Activated T-cell treated with anti-CD3 and anti-CD28 coated beads, Interleukin-2, amount 50 U/mL, for 4 hours (primary cell): Measurements from ENCODE around the gene CA9. TPM values are rescaled to one million over a fixed set of nuclear protein-coding genes. Genes with fewer than 3 reads are reported as not detected.
"Not testable (repeated sequence)": the region's sequence is repeated elsewhere in the genome, so short reads cannot be mapped to it uniquely, and the experiment has no call there.

Experiments used
- ATAC-seq, 2 donors: fragments of 200-7000 bp; cut with Tn5 transposase; one replicate each; pipeline ENCODE4 v1.10.0; 2021
- DNase-seq: peaks from one replicate; pipeline ENCODE4 v3.0.0-alpha.2; 2020
- H3K27me3 Mint-ChIP-seq: one replicate; pipeline ENCODE4 v1.8.0; 2021; ENCODE audit warnings: low read depth, mixed read lengths
- H3K36me3 Mint-ChIP-seq: one replicate; pipeline ENCODE4 v1.8.0; 2022; ENCODE audit warnings: mixed read lengths; ENCODE audit not compliant: insufficient read depth
- H3K4me1 Mint-ChIP-seq: one replicate; pipeline ENCODE4 v1.8.0; 2021; ENCODE audit warnings: low read depth, mixed read lengths
- H3K4me3 Mint-ChIP-seq: one replicate; pipeline ENCODE4 v1.8.0; 2021; ENCODE audit warnings: mild to moderate bottlenecking, moderate library complexity, mixed read lengths
- H3K9me3 Mint-ChIP-seq: one replicate; pipeline ENCODE4 v1.8.0; 2021; ENCODE audit warnings: mixed read lengths
- total RNA-seq, 3 donors: library from RNA; stranded (reverse); gene quantifications; one replicate each; pipeline ENCODE4 v1.2.1, GENCODE V29; 2021

CA9 gene
- total RNA-seq, 3 donors from 2014 or later: 0.24 to 0.46 TPM; not detected in 1

- peak overlapping the region; percentile 95 for H3K4me3 Mint-ChIP-seq
- H3K36me3 Mint-ChIP-seq: not testable (repeated sequence)
Observed at GRCh38 chr9:35645736-35646135, 28.0 kb upstream of the CA9 start.

DNA sequence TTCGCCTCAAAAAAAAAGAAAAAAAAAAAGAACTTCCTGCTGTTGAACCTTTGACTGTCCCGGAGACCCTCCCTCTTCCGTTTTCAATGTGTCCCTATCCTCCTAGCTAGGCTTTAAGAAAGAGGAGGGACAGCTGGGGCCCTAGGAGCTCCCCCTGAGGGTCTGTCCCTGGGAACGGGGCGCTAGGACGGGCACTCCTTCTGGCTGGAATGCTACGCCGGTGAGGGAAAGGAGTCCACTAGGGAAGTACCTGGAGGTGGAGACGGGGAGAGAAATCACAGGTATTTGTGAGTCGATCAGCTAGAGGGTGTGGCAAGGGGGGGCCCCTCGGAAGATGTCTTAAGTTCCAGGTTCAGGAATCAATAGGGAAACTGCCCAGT, 27.6 kb upstream of the CA9 start:
- ATAC-seq (no peak), DNase-seq (no peak)
- Mint-ChIP-seq H3K36me3 (no peaks in the 10 kb centered on the region), H3K4me1 (peaks cover 64% of the 10 kb centered on the region), H3K4me3 (peak overlapping the region; percentile 95), H3K27me3 (no peaks in the 10 kb centered on the region), H3K9me3 (no peaks in the 10 kb centered on the region)

More at GRCh38 chr9:35645736-35646135, 28.0 kb upstream of the CA9 start:
- H3K9me3 Mint-ChIP-seq, ATAC-seq, DNase-seq, H3K27me3 Mint-ChIP-seq: not testable (repeated sequence)
- H3K4me1 Mint-ChIP-seq: peaks cover 63% of the 10 kb centered on the region

- peak overlapping the region; percentile 95 for H3K4me3 Mint-ChIP-seq
- DNase-seq (peak; percentile 87), ATAC-seq (peak; percentile 88 to 90)
- peaks cover 65% of the 10 kb centered on the region for H3K4me1 Mint-ChIP-seq
- no peaks in the 10 kb centered on the region for H3K9me3 Mint-ChIP-seq
- H3K27me3 Mint-ChIP-seq: no peaks in the 10 kb centered on the region
- H3K36me3 Mint-ChIP-seq: no peaks in the 10 kb centered on the region
Observed at GRCh38 chr9:35646533-35647265, 27.0 kb upstream of the CA9 start.

GRCh38 chr9:35649431-35650340, 24.0 kb upstream of the CA9 start:
- peak; percentile 5 to 15 for ATAC-seq
- H3K27me3 Mint-ChIP-seq: no peaks in the 10 kb centered on the region
- H3K9me3 Mint-ChIP-seq: no peaks in the 10 kb centered on the region
- H3K36me3 Mint-ChIP-seq: no peaks in the 10 kb centered on the region
- H3K4me1 Mint-ChIP-seq: peaks cover 66% of the 10 kb centered on the region
- DNase-seq: peak; percentile 42
- peak overlapping the region; percentile 84 for H3K4me3 Mint-ChIP-seq

DNA sequence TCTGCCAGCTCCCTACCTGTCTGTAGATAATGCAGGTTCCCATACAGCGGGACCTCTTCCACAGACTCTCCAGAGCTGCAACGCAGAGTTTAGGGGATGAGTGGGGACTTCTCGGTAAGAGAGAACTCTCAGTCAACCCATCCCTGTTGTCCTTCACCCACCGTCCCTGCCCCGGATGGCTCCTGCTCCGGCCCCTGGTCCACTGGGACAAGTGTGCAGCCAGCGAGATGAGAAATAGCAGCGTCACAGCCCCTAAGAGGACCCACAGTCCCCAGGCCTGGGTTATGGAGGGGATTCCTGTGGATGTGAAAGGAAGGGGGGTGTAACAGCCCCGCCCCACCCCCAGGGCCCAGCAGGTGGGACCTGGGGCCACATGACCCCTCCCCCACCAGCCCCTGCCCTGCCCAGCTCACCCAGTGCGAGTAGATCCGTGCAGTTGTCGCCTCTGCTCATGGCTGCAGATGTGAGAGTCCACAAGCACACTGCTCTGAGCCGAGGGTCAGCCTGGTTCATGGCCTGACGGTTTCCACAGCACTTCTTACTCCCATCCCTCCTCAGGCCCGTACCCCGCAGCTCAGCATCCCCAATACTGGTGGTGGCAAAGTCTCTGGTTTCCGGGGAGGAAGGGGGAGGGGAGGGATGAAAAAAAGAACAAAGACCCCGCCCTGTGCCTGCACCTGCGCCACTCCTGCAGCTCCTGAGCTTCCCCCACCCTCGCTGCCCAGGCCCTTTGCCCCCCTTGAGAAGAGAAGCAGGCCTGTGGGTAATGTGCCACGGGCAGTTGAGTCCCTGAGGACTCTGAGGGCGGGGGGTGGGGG, 23.2 kb upstream of the CA9 start, which contains the start of gene SIT1:
SIT1 (minus strand) TSS at position 591 of the 818 bp plus-strand sequence; CDS start at position 513, 78 bp downstream.
- Mint-ChIP-seq H3K4me3 (peak within 1 kb of the TSS; percentile 84), H3K9me3 (no peaks in the 10 kb centered on the region), H3K27me3 (no peaks in the 10 kb centered on the region), H3K36me3 (no peaks in the 10 kb centered on the region), H3K4me1 (peaks cover 60% of the 10 kb centered on the region)
- DNase-seq (no peak), ATAC-seq (peak in 1 of 2 donors; percentile 1)

DNA sequence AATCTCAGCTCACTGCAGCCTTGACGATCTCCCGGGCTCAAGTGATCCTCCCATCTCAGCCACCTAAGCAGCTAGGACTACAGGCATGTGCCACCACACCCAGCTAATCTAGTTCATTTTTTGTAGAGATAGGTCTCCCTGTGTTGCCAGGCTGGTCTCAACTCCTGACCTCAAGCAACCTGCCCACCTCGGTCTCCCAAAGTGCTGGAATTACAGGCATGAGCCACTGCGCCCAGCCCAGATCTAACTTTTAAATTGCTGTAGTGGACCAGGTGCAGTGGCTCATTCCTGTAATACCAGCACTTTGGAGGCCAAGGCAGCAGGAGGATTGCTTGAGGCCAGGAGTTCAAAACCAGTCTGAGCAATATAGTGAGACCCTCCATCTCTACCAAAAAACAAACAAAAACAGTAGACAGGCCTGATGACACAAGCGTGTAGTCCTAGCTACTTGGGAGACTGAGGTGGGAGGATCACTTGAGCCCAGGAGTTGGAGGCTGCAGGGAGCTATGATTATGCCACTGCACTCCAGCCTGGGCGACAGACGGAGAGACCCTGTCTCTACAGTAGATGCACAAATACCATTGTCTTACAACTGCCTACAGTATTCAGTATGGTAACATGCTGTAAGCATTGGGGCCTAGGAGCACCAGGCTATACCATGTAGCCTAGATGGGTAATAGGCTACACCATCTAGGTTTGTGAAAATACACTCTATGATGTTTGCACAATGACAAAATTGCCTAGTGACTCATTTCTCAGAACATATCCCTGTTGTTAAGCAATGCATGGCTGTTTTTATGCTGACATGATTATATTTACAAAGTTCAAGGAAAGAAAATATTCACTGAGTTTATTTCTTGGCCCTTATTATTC, 21.5 kb upstream of the CA9 start:
- Mint-ChIP-seq H3K27me3 (no peaks in the 10 kb centered on the region), H3K36me3 (no peaks in the 10 kb centered on the region), H3K9me3 (no peaks in the 10 kb centered on the region), H3K4me1 (peaks cover 59% of the 10 kb centered on the region), H3K4me3 (no peak overlapping the region)
- DNase-seq: no peak
- no peak for ATAC-seq

- peaks cover 1% of the 10 kb centered on the region for H3K27me3 Mint-ChIP-seq
- peaks cover 59% of the 10 kb centered on the region for H3K4me1 Mint-ChIP-seq
- peaks cover under 1% of the 10 kb centered on the region for H3K36me3 Mint-ChIP-seq
- peaks cover under 1% of the 10 kb centered on the region for H3K9me3 Mint-ChIP-seq
- DNase-seq (no peak), ATAC-seq (no peak)
- H3K4me3 Mint-ChIP-seq: no peak overlapping the region
Observed at GRCh38 chr9:35652829-35653209, 20.9 kb upstream of the CA9 start.

GRCh38 chr9:35653611-35654010, 20.1 kb upstream of the CA9 start:
- peaks cover 2% of the 10 kb centered on the region for H3K36me3 Mint-ChIP-seq
- no peak overlapping the region for H3K4me3 Mint-ChIP-seq
- peaks cover 3% of the 10 kb centered on the region for H3K27me3 Mint-ChIP-seq
- H3K9me3 Mint-ChIP-seq: peaks cover 3% of the 10 kb centered on the region
- DNase-seq (no peak), ATAC-seq (no peak)
- peaks cover 53% of the 10 kb centered on the region for H3K4me1 Mint-ChIP-seq

DNA sequence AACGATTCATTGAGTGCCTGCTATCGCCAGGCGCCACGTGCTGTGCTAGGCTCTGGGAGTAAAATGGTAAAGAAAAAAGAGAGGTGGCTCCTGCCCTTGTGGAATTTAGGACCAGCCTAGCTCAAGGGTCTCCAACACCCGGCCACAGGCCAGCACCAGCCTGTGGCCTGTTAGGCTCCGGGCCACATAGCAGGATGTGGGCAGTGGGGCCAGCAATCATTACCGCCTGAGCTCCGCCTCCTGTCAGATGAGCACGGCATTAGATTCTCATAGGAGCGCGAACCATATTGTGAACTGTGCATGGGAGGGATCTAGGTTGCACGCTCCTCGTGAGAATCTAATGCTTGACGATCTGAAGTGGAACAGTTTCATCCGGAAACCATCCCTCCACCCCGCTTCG, 17.4 kb upstream of the CA9 start:
- Mint-ChIP-seq H3K27me3 (peaks cover 3% of the 10 kb centered on the region), H3K36me3 (peaks cover 8% of the 10 kb centered on the region), H3K4me3 (peak overlapping the region; percentile 87), H3K4me1 (peaks cover 59% of the 10 kb centered on the region), H3K9me3 (peaks cover 3% of the 10 kb centered on the region)
- DNase-seq (no peak), ATAC-seq (no peak)

DNA sequence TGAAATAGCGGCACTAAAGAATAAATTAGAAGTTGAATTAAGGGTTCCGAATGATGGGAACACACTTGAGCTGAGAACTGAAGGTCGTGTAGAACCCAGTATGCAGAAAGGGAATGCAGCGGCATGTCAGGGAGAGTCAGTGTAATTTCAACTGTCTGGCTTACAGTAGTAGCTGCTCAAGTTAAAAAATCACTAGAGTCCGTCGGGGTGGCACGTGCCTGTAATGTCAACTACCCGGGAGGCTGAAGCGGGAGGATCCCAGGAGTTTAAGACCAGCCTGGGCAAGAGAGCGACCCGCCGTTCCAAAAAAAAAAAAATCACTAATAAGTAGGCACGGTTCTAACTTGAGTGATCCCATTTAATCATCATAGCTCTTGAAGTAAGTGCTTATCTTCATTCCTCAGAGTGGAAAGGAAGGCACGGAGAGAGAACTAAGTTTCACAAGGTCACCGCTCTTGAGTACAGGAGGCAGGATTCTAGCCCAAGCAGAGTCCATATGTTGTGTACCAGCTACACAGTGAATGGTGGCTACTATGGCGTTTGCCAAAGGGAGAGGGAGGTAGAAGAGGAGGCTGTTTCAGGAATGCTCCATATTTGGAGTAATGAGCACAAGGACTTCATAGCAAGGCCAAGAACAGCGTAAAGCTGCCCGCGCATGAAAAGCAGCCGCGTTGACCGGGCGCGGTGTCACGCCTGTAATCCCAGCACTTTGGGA, 16.7 kb upstream of the CA9 start:
- H3K4me1 Mint-ChIP-seq: peaks cover 57% of the 10 kb centered on the region
- DNase-seq (no peak), ATAC-seq (peak in 1 of 2 donors; percentile 4)
- peaks cover 3% of the 10 kb centered on the region for H3K27me3 Mint-ChIP-seq
- peak overlapping the region; percentile 87 for H3K4me3 Mint-ChIP-seq
- H3K36me3 Mint-ChIP-seq: peaks cover 10% of the 10 kb centered on the region
- peaks cover 3% of the 10 kb centered on the region for H3K9me3 Mint-ChIP-seq

DNA sequence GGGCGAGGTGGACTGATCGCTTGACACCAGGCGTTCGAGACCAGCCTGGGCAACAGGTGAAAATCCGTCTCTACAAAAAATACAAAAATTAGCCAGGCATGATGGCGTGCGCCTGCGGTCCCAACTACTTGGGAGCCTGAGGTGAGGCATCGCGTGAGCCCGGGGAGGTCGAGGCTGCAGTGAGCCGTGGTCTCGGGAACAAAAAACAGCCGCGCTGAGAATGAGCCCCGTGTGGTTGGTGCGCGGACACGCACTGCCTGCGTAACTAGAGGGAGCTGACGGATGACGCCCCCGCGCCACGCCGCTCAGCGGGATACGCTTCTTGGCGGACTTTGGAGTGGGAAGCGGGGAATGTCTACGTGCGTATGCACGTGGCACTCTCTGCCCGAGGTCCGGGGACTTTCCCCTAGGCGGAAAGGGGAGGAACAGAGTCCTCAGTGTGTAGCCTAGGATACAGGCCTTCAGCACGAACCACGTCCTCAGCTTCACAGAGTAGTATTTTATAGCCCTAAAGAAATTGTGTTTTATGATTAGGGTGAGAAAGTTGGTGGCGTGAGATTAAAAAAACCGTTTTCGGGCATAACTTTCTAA, 16.1 kb upstream of the CA9 start, which contains the start of gene RMRP:
RMRP (minus strand) TSS at position 474 of the 591 bp plus-strand sequence.
- Mint-ChIP-seq H3K9me3 (peaks cover 3% of the 10 kb centered on the region), H3K27me3 (peaks cover 3% of the 10 kb centered on the region), H3K4me1 (peaks cover 61% of the 10 kb centered on the region), H3K4me3 (peak within 1 kb of the TSS; percentile 87), H3K36me3 (peaks cover 10% of the 10 kb centered on the region)
- DNase-seq: peak; percentile 92
- peak; percentile 92 to 94 for ATAC-seq

DNA sequence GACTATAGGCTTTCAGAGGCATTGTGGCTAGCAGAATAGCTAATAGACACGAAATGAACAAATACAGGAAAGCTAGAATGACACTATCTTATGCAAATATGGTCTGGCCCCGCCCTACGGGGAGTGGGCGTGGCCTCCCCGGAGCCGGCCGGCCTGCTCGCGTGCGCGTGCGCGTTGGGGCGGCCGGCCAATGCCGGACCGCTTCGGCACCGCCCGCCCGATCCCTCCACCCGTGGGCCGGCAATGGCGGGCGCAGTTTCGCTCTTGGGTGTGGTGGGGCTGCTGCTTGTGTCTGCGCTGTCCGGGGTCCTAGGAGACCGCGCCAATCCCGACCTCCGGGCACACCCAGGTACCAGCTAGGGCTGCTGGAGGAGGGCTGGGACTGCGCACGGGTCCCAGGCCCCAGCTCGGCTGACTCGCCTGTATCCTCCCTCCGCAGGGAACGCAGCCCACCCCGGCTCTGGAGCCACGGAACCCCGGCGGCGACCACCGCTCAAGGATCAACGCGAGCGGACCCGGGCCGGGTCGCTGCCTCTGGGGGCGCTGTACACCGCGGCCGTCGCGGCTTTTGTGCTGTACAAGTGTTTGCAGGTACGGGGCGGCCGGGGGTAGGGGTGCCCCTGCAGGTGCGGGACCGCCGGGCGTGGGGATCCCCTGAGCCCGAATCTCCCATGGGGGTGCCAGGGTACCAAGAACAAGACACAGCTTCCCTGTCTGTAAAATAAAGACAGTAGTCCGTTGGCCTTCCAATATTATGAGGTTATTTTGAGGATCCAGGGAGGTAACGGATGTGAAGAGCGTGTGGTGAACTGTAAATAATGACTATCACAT, 15.4 kb upstream of the CA9 start, which contains the start of gene CCDC107:
CCDC107 (plus strand) TSS at position 156 of the 831 bp plus-strand sequence; CDS start at position 244, 88 bp downstream.
- Mint-ChIP-seq H3K4me1 (peaks cover 68% of the 10 kb centered on the region), H3K27me3 (peaks cover 3% of the 10 kb centered on the region), H3K4me3 (peak within 1 kb of the TSS; percentile 87), H3K9me3 (peaks cover 3% of the 10 kb centered on the region), H3K36me3 (peaks cover 10% of the 10 kb centered on the region)
- DNase-seq (peak; percentile 77), ATAC-seq (peak; percentile 61 to 65)
